Hippocampal formation (tissue), 2 donors: ENCODE results near the gene VGLL4.
A peak's percentile ranks its signal among the peaks of the same experiment; 100 is the strongest.

Experiments
- DNase-seq, 2 donors: peaks; one replicate each; lab custom pipeline; 2025; lab: John Stamatoyannopoulos, UW

VGLL4 gene

DNA sequence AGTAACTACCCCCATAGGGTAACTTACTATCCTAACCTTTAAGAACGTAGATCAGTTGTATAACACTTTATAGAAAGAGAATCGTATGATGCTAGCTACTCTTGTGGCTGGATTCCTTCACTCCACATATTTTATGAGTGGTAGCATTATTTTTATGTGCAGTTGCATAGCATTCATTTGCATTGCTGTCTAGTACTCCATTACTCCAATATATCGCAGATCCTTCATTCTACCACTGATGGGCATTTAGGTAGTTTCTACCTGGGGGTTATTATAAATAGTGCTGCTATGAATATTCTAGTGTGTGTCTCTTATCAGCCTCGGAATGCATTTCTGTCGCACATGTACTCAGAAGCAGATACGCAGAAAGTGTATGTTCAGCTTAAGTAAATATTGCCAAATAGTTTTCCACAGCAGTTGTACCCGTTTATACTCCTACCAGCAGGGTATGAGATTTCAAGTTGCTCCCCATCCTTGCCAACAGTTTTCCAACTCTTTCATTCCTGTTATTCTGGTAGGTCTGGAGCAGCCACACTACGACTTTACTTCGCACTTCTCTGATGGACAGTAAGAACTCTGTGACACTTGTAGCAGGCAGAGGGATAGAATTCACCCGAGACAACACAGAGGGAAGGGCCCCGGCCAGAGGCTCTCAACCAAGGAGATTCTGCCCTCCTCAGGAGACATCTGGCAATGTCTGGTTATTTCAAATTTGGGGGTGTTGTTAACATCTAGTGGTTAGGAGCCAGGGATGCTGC, 9.8 kb upstream of the VGLL4 start:
- DNase-seq: no peak

DNA sequence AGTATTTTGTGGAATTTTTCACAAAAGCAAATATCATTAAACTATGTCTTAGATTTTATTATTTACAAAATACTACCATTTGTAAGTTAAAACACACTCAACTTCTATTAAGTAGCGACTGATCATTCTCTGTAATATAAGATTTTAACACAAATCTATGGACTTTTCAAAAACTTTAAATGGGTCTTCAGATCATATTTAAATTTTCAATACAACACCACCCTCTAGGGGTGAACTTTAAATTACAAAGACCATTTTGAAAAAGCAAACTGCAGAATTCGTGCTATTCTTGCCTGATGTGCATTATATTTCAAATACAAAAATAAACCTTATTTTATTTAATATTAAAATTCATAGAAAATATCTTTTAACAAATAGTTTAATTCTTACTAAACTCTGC, 8.2 kb upstream of the VGLL4 start:
- DNase-seq: peak in 1 of 2 donors; percentile 52

- DNase-seq: no peak
These were observed 7.8 kb upstream of the VGLL4 start for GRCh38 chr3:11651477-11651876.

- DNase-seq: no peak
These were observed 6.7 kb upstream of the VGLL4 start for GRCh38 chr3:11650391-11650790.

DNA sequence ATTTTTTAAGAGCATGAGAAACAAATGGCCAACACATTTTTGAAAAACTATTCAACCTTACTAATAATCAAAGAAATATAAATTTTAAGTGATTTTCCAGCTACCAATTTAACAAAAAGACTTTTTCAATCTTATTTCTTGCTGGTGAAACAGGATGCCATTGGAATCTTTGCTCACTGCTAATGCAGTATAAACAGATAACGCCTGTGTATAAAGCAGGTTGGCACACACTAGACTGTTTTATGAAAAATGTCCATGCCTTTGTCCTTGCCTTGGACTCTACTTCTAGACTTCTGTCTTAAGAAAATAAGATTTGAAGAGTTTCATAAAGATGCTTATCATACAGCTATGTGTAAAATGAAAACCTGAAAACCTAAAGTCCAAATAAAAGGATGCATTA, 5.0 kb upstream of the VGLL4 start:
- DNase-seq: no peak

GRCh38 chr3:11643201-11643603, 513 bp downstream of the VGLL4 start:
- peak; percentile 41 to 61 for DNase-seq

DNA sequence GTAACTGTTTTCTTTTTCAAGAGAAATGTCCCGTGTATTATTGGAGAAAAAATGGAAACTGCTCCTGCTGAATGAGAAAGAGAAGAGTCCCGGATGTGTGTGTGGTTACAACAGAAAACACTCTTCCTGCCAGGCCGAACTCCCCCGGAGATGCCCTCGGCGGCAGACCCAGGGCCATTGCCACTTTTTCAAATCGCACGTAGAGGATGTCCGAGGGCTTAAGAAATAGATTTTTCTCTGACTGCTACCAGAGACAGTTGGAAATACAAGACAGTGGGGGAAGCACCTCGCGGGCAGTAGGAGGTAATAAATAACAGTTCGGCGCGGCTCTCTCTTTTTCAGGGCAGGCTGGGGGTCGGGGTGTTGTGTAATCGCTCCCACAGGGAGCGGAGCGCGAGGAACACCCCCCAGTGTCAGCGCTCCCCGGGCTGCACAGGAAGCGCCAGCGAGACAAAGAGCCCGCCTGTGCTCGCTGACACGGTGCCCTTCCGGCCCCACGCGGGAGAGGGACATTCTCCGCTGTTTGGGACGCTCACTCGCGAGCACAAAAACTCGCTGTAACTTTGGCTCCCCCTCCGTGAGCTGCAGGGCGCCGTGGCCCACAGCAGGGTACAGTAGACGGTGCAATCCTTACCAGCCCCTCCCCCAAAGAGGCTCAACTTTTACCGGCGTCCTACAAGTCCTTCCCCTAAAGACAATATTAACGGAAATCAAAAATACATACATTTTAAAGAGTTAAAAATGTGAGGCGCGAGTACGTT, 1.1 kb downstream of the VGLL4 start:
- peak; percentile 77 to 78 for DNase-seq

- DNase-seq: peak in 1 of 2 donors; percentile 37
These were observed 1.9 kb downstream of the VGLL4 start for GRCh38 chr3:11641683-11642430.

- DNase-seq: no peak
These were observed 2.4 kb downstream of the VGLL4 start for GRCh38 chr3:11641316-11641682.

- DNase-seq: no peak
These were observed 3.6 kb downstream of the VGLL4 start for GRCh38 chr3:11640009-11640673.

DNA sequence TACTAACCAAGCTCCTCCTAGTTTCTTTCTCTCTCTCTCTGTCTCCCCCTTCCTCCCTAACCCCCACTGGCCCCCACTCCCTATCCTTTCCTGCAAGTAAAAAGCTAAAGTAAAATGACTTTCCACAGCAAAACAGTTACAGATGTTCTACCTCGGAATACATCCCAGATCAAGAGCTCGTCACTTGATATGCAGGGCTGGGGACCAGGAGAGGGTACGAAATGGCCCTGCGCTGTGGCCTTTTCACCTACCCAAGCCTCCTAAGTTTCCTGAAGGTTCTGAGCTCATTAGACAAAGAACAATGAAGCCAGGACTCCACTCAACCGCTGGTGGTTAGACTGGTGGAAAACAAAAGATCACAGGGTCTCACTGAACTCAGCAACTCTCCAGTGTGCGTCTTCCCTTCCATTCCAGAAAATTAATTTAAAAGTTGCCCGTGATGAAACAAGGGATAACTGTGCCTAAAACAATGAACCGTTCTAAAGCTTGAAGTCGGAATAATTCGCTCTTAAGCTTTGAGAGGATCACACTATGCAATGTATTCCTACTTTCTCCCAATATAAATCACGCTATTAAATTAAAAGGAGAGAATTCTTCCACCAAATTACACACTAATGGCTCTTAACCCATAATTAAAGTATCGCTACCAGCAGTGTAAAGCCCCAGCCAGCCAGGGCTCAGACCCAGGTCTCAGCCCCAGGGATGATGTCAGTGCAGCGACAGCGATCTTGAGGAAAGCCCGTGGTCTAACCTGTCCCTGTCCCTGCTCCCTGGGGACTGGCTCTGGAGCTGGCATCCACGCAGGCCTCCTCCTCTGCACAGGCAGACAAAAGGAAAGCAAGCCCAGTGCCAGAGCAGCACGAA, 5.0 kb downstream of the VGLL4 start:
- DNase-seq: peak in 1 of 2 donors; percentile 13

- no peak for DNase-seq
These were observed 5.7 kb downstream of the VGLL4 start for GRCh38 chr3:11637901-11638458.

GRCh38 chr3:11636394-11636770, 7.3 kb downstream of the VGLL4 start:
- DNase-seq: peak in 1 of 2 donors; percentile 61

GRCh38 chr3:11635680-11636393, 7.9 kb downstream of the VGLL4 start:
- DNase-seq: peak in 1 of 2 donors; percentile 61

- no peak for DNase-seq
These were observed 8.6 kb downstream of the VGLL4 start for GRCh38 chr3:11634974-11635612.

GRCh38 chr3:11634081-11634635, 9.6 kb downstream of the VGLL4 start:
- DNase-seq: no peak

DNA sequence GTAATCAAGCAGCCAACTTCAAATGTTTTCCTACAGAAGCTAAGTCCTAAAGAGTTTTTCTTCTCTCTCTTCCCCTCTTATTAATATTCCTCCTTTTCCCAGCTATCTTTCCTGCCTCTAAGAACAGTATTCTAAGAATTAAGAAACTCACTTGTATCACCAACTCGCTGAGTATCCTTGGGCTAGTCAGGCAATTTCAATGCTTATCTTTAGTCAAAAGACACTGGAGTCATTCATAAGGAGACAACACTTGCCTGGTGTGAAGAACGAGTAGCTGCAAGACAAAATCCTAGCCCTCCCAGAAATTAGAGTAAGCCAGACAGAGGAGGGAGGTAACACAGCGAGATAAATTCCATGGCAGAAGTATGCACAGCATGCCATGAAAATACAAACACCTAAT, 10.7 kb downstream of the VGLL4 start:
- DNase-seq: no peak

DNA sequence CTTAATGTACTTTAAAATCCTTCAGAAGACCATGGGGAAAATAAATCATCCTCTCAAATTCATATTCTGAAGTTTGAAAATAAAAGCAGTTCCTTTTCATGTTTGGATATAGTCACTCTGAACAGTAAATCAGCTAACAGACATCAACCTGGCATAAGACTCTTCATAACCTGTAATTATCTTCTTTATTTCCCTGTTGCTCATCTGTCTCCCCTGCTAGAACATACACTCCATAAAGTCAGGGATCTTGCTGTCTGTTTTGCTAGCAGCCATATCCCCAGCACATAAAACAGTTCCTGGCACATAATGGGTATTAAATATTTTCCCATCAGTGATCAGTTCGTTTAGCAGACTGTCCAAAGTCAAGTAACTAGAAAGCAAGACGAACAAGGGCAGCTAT, 11.2 kb downstream of the VGLL4 start:
- DNase-seq: no peak

DNA sequence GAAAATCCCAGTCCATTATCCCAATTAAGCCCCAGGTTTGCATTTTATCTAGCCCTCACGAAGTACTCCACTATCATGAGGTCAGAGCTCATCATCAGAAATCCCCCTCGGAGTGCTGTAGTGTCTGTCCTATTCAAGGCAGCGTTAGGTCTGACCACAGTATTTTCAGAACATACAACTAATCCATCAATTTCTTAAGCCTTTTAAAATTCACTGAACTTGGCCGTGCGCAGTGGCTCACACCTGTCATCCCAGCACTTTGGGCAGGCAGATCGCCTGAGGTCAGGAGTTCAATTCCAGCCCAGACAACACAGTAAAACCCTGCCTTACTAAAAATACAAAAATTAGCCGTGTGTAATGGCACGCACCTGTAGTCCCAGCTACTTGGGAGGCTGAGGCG, 11.9 kb downstream of the VGLL4 start:
- no peak for DNase-seq
